ENCODE results near the gene TMEM263. TPM values are rescaled to one million over a fixed set of nuclear protein-coding genes. Genes with fewer than 3 reads are reported as not detected.

The TMEM263 gene
- total and polyA plus RNA-seq, 2 of the 8 experiments (the other 6 are each of a cell fraction or from before 2014, with no cell fraction given) = 2.9 to 12.3 TPM

DNA sequence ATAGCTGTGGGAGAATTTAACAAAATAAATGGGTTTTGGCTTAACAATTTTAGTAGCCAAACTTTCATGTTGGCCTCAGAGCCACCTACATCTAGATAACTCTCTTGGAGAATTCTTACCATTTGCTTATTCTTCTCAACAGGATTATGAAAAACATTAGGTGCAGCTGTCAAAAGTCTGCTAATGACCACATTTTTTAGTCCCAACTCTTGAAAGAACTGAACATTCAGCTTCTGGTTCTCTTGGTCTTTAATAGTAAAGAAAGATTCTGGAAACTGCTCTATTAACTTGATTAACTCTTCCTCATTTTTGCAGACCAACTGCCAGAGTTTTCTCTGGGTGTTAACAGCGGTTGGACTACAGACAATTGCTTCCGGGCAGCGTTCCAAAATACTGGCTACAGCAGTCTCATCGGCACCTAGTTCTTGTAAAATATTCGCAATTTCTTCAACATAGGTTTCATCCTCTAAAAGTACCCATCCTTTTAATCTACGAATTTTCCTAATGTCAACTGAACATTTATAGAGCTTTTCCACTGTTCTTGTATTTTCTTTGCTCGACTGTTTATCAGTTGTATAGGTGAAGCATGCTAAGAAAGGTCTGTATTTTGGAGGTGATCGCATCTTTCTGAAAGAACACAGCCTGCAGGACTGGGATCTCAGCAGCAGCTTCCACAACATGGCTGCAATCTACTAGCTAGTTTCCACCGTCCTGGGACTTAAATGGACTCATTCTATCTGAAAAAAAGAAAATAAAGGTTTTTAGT lies 22.5 kb downstream of the TMEM263 start:
- no peak for DNase-seq (ENCODE audit: low read depth in 1 of 2, low spot score in 2 of 2)
- Histone ChIP-seq H4K91ac (replicated peaks; ENCODE audit: insufficient read length, low read length) (no peak overlapping the region), H2BK15ac (ENCODE audit: low read length) (no peak overlapping the region), H2AFZ (ENCODE audit: low read length) (no peak overlapping the region), H3K56ac (replicated peaks; ENCODE audit: insufficient read length, low read depth, low read length) (no peak overlapping the region), H2BK20ac (ENCODE audit: low read length) (no peak overlapping the region), H2BK5ac (ENCODE audit: low read depth, low read length) (no peak overlapping the region), H3K27ac (ENCODE audit: low read depth, low read length) (no peak overlapping the region), H3K36me3 (ENCODE audit: control insufficient read depth in 2 of 4, insufficient read depth in 4 of 4, low read length in 3 of 4) (no peaks in the 10 kb centered on the region; a peak in 1 of 8 replicates), H3K9ac (replicated peaks in 1 of 4; ENCODE audit: extremely low read depth in 1 of 4, low read depth in 3 of 4, low read length in 3 of 4) (no peak overlapping the region), H3K4me3 (ENCODE audit: extremely low read depth in 1 of 4, insufficient read depth in 2 of 4, low read depth in 3 of 4, low read length in 4 of 4) (no peak overlapping the region), H3K9me3 (ENCODE audit: insufficient read depth in 2 of 2, low read depth in 1 of 2, low read length in 1 of 2) (no peaks in the 10 kb centered on the region), H3K79me1 (ENCODE audit: low read depth, low read length) (no peaks in the 10 kb centered on the region), H3K4ac (replicated peaks; ENCODE audit: insufficient read length, low read depth, low read length) (no peak overlapping the region), H3K79me2 (ENCODE audit: control insufficient read depth in 1 of 2, insufficient read depth in 2 of 2, low read length in 2 of 2) (no peaks in the 10 kb centered on the region), H3K23ac (ENCODE audit: insufficient read length) (no peak overlapping the region), H3K14ac (ENCODE audit: insufficient read length) (no peak overlapping the region), H3K27me3 (replicated peaks in 1 of 4; ENCODE audit: control insufficient read depth in 3 of 4, extremely low read depth in 1 of 4, insufficient read depth in 3 of 4, low read length in 3 of 4) (no peaks in the 10 kb centered on the region), H3K4me2 (ENCODE audit: insufficient read depth in 1 of 2, low read depth in 2 of 2, low read length in 2 of 2) (no peak overlapping the region), H3K4me1 (replicated peaks in 1 of 4; ENCODE audit: control insufficient read depth in 3 of 4, insufficient read depth in 4 of 4, low read length in 3 of 4) (no peaks in the 10 kb centered on the region), H2BK120ac (replicated peaks; ENCODE audit: low read depth, low read length) (no peak overlapping the region), H3K18ac (ENCODE audit: extremely low read depth, low read length) (no peak overlapping the region), H4K20me1 (replicated peaks in 1 of 2; ENCODE audit: control insufficient read depth in 1 of 2, insufficient read depth in 2 of 2, low read length in 2 of 2) (no peaks in the 10 kb centered on the region), H2AK5ac (ENCODE audit: low read depth, low read length) (no peak overlapping the region), H4K5ac (ENCODE audit: insufficient read length, low read depth, low read length) (no peak overlapping the region), H2BK12ac (ENCODE audit: low read depth, low read length) (no peak overlapping the region), H4K8ac (ENCODE audit: extremely low read depth, insufficient read depth, low read length) (no peak overlapping the region), H3K23me2 (ENCODE audit: low read depth, low read length) (no peaks in the 10 kb centered on the region)
- TF ChIP-seq POU5F1 (IDR thresholded peaks at IDR 0.05; ENCODE audit: low read depth, low read length) = no peak
- TF ChIP-seq NANOG (IDR thresholded peaks at IDR 0.05; ENCODE audit: insufficient read depth, low read depth, low read length, poor library complexity, severe bottlenecking) = no peak
- TF ChIP-seq, protein P1, sequence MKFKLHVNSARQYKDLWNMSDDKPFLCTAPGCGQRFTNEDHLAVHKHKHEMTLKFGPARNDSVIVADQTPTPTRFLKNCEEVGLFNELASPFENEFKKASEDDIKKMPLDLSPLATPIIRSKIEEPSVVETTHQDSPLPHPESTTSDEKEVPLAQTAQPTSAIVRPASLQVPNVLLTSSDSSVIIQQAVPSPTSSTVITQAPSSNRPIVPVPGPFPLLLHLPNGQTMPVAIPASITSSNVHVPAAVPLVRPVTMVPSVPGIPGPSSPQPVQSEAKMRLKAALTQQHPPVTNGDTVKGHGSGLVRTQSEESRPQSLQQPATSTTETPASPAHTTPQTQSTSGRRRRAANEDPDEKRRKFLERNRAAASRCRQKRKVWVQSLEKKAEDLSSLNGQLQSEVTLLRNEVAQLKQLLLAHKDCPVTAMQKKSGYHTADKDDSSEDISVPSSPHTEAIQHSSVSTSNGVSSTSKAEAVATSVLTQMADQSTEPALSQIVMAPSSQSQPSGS (IDR thresholded peaks at IDR 0.05; ENCODE audit: low read length) = no peak
- no peak for TF ChIP-seq EGR1 (IDR thresholded peaks at IDR 0.05; ENCODE audit: borderline replicate concordance, low read depth, low read length)
- TF ChIP-seq, protein P2, sequence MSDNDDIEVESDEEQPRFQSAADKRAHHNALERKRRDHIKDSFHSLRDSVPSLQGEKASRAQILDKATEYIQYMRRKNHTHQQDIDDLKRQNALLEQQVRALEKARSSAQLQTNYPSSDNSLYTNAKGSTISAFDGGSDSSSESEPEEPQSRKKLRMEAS (IDR thresholded peaks at IDR 0.05) = no peak
- POLR2A ChIA-PET (ENCODE audit: partially characterized antibody) = interaction anchor here (2.2 to 3.2 kb wide), 2 partner anchors 9 to 22 kb away, joined by 5 to 11 read pairs; partner anchors contain the start of genes MTERF2 and TMEM263
- CTCF ChIA-PET (ENCODE audit: partially characterized antibody) = interaction anchor here (1.6 kb wide), 1 partner anchor 35 kb away, joined by 3 read pairs; no protein-coding TSS in a partner anchor
- WGBS, 2 experiments (ENCODE audit: extremely low coverage in 1 of 2, insufficient coverage in 1 of 2, insufficient read length in 1 of 2, insufficient replicate concordance in 2 of 2, low coverage in 1 of 2, low lambda C conversion rate in 2 of 2, missing lambda C conversion rate in 1 of 2) = 91% methylated on average over 9 of the region's 9 CpGs; no CpG with 5 or more reads in 1 of the 2 experiments
- FAIRE-seq = no peak

Measured in H1 (cell line).